Stimulated activated naive CD8-positive, alpha-beta T cell treated with anti-CD3 and anti-CD28 coated beads, Interleukin-15, amount 100 ng/mL, for 72 hours (primary cell): ENCODE measurements around the gene TNFRSF1B.
"Not testable (repeated sequence)": the region's sequence is repeated elsewhere in the genome, so short reads cannot be mapped to it uniquely, and the experiment has no call there.

ENCODE experiments used
- ATAC-seq: fragments of 150-1000 bp; cut with Tn5 transposase; 2 replicates; pipeline ENCODE4 v1.10.0; 2021; ENCODE audit warnings: mild to moderate bottlenecking, moderate library complexity
- DNase-seq, 2 donors: peaks; one replicate each; pipeline ENCODE4 v3.0.0; 2021 to 2022
- H3K27ac Mint-ChIP-seq, 2 donors: one replicate each; pipeline ENCODE4 v1.8.0; 2022; ENCODE audit warnings: mild to moderate bottlenecking in 2 of 2, mixed read lengths in 2 of 2, moderate library complexity in 2 of 2
- H3K27me3 Mint-ChIP-seq: one replicate; pipeline ENCODE4 v1.8.0; 2022; ENCODE audit warnings: mixed read lengths
- H3K4me1 Mint-ChIP-seq: one replicate; pipeline ENCODE4 v1.8.0; 2022; ENCODE audit warnings: mild to moderate bottlenecking, mixed read lengths
- H3K4me3 Mint-ChIP-seq, 2 donors: one replicate each; pipeline ENCODE4 v1.8.0; 2022; ENCODE audit warnings: mild to moderate bottlenecking in 2 of 2, mixed read lengths in 2 of 2, moderate library complexity in 1 of 2
- H3K9me3 Mint-ChIP-seq, 2 donors: one replicate each; pipeline ENCODE4 v1.8.0; 2022; ENCODE audit warnings: mixed read lengths in 2 of 2

Gene TNFRSF1B

GRCh38 chr1:12222700-12223099 is 55.9 kb downstream of the TNFRSF1B start:
- ATAC-seq, H3K27me3 Mint-ChIP-seq, H3K4me3 Mint-ChIP-seq, H3K4me1 Mint-ChIP-seq, DNase-seq, H3K27ac Mint-ChIP-seq: not testable (repeated sequence)
- peaks cover 6 to 18% of the 10 kb centered on the region in 2 donors for H3K9me3 Mint-ChIP-seq

- DNase-seq, H3K4me3 Mint-ChIP-seq, H3K27me3 Mint-ChIP-seq, H3K4me1 Mint-ChIP-seq, H3K27ac Mint-ChIP-seq, ATAC-seq: not testable (repeated sequence)
- H3K9me3 Mint-ChIP-seq, result peaks cover 6 to 18% of the 10 kb centered on the region in 2 donors
Measured at GRCh38 chr1:12224092-12224491, 57.3 kb downstream of the TNFRSF1B start.

- no peak overlapping the region for H3K27ac Mint-ChIP-seq
- ATAC-seq, result no peak
- H3K9me3 Mint-ChIP-seq, result peaks cover 0 to 9% of the 10 kb centered on the region in 2 donors
- H3K4me1 Mint-ChIP-seq, result peaks cover 22% of the 10 kb centered on the region
- no peaks in the 10 kb centered on the region for H3K27me3 Mint-ChIP-seq
- DNase-seq, result no peak
- H3K4me3 Mint-ChIP-seq, result peak overlapping the region in 1 of 2 donors; percentile 69
Measured at GRCh38 chr1:12228979-12229378, 62.2 kb downstream of the TNFRSF1B start.

- Mint-ChIP-seq H3K4me3 (peak overlapping the region; percentile 69), H3K27me3 (no peaks in the 10 kb centered on the region), H3K9me3 (peaks cover 0 to 5% of the 10 kb centered on the region in 2 donors), H3K4me1 (peaks cover 22% of the 10 kb centered on the region), H3K27ac (peak overlapping the region in 1 of 2 donors; percentile 61)
- no peak for DNase-seq
- peak; percentile 38 for ATAC-seq
Measured at GRCh38 chr1:12229386-12229834, 62.6 kb downstream of the TNFRSF1B start.

GRCh38 chr1:12229835-12230548 is 63.2 kb downstream of the TNFRSF1B start, which contains the start of gene VPS13D:
TSS of gene VPS13D (plus strand) at chr1:12230030. CDS start at chr1:12234267, 4,237 bp downstream.
- ATAC-seq (peak; percentile 97), DNase-seq (peak; percentile 85 to 86)
- Mint-ChIP-seq H3K4me1 (peaks cover 22% of the 10 kb centered on the region), H3K9me3 (no peaks in the 10 kb centered on the region), H3K4me3 (peak within 1 kb of the TSS; percentile 82 to 91), H3K27ac (peak within 1 kb of the TSS; percentile 61 to 85), H3K27me3 (no peaks in the 10 kb centered on the region)

GRCh38 chr1:12230549-12231275 is 63.9 kb downstream of the TNFRSF1B start:
- DNase-seq (no peak), ATAC-seq (peak; percentile 23)
- peaks cover 24% of the 10 kb centered on the region for H3K4me1 Mint-ChIP-seq
- no peaks in the 10 kb centered on the region for H3K9me3 Mint-ChIP-seq
- peak overlapping the region; percentile 20 to 85 for H3K27ac Mint-ChIP-seq
- H3K27me3 Mint-ChIP-seq, result no peaks in the 10 kb centered on the region
- peak overlapping the region; percentile 82 to 91 for H3K4me3 Mint-ChIP-seq

- no peaks in the 10 kb centered on the region for H3K27me3 Mint-ChIP-seq
- H3K27ac Mint-ChIP-seq, result peak overlapping the region in 1 of 2 donors; percentile 85
- no peak for ATAC-seq
- H3K4me1 Mint-ChIP-seq, result peaks cover 29% of the 10 kb centered on the region
- peak overlapping the region; percentile 82 to 91 for H3K4me3 Mint-ChIP-seq
- no peak for DNase-seq
- H3K9me3 Mint-ChIP-seq, result no peaks in the 10 kb centered on the region
Measured at GRCh38 chr1:12231276-12231595, 64.4 kb downstream of the TNFRSF1B start.

- Mint-ChIP-seq H3K4me3 (no peak overlapping the region), H3K27me3 (no peaks in the 10 kb centered on the region), H3K9me3 (no peaks in the 10 kb centered on the region), H3K27ac (no peak overlapping the region), H3K4me1 (peaks cover 29% of the 10 kb centered on the region)
- no peak for DNase-seq
- ATAC-seq, result no peak
Measured at GRCh38 chr1:12232221-12232620, 65.4 kb downstream of the TNFRSF1B start.

GRCh38 chr1:12244078-12244477 is 77.3 kb downstream of the TNFRSF1B start:
- DNase-seq (no peak), ATAC-seq (no peak)
- Mint-ChIP-seq H3K4me1 (peaks cover 7% of the 10 kb centered on the region), H3K27ac (no peak overlapping the region), H3K27me3 (no peaks in the 10 kb centered on the region), H3K9me3 (no peaks in the 10 kb centered on the region), H3K4me3 (no peak overlapping the region)

- peaks cover 7% of the 10 kb centered on the region for H3K4me1 Mint-ChIP-seq
- H3K9me3 Mint-ChIP-seq, result no peaks in the 10 kb centered on the region
- no peak overlapping the region for H3K4me3 Mint-ChIP-seq
- H3K27ac Mint-ChIP-seq, result peak overlapping the region in 1 of 2 donors; percentile 16
- H3K27me3 Mint-ChIP-seq, result no peaks in the 10 kb centered on the region
- ATAC-seq (no peak), DNase-seq (no peak)
Measured at GRCh38 chr1:12244585-12244984, 77.8 kb downstream of the TNFRSF1B start.

- Mint-ChIP-seq H3K27ac (no peak overlapping the region), H3K9me3 (no peaks in the 10 kb centered on the region), H3K4me3 (no peak overlapping the region), H3K27me3 (no peaks in the 10 kb centered on the region), H3K4me1 (peaks cover 2% of the 10 kb centered on the region)
- ATAC-seq, result no peak
- no peak for DNase-seq
Measured at GRCh38 chr1:12245116-12245515, 78.3 kb downstream of the TNFRSF1B start.

GRCh38 chr1:12245733-12246132 is 78.9 kb downstream of the TNFRSF1B start:
- Mint-ChIP-seq H3K27ac (no peak overlapping the region), H3K4me1 (no peaks in the 10 kb centered on the region), H3K4me3 (no peak overlapping the region), H3K9me3 (no peaks in the 10 kb centered on the region), H3K27me3 (no peaks in the 10 kb centered on the region)
- no peak for ATAC-seq
- no peak for DNase-seq

- no peak overlapping the region for H3K27ac Mint-ChIP-seq
- H3K9me3 Mint-ChIP-seq, result no peaks in the 10 kb centered on the region
- no peak overlapping the region for H3K4me3 Mint-ChIP-seq
- ATAC-seq, result no peak
- no peaks in the 10 kb centered on the region for H3K27me3 Mint-ChIP-seq
- H3K4me1 Mint-ChIP-seq, result no peaks in the 10 kb centered on the region
- DNase-seq, result no peak
Measured at GRCh38 chr1:12246584-12246983, 79.8 kb downstream of the TNFRSF1B start.

GRCh38 chr1:12249181-12249580 is 82.4 kb downstream of the TNFRSF1B start:
- Mint-ChIP-seq H3K27ac (no peak overlapping the region), H3K4me1 (no peaks in the 10 kb centered on the region), H3K4me3 (no peak overlapping the region), H3K9me3 (no peaks in the 10 kb centered on the region), H3K27me3 (no peaks in the 10 kb centered on the region)
- DNase-seq (no peak), ATAC-seq (no peak)

GRCh38 chr1:12249748-12250147 is 83.0 kb downstream of the TNFRSF1B start:
- Mint-ChIP-seq H3K27me3 (no peaks in the 10 kb centered on the region), H3K9me3 (no peaks in the 10 kb centered on the region), H3K27ac (peak overlapping the region in 1 of 2 donors; percentile 83), H3K4me3 (no peak overlapping the region), H3K4me1 (no peaks in the 10 kb centered on the region)
- DNase-seq, result no peak
- ATAC-seq, result no peak

- Mint-ChIP-seq H3K4me3 (no peak overlapping the region), H3K9me3 (no peaks in the 10 kb centered on the region), H3K27ac (no peak overlapping the region), H3K4me1 (no peaks in the 10 kb centered on the region), H3K27me3 (no peaks in the 10 kb centered on the region)
- no peak for DNase-seq
- ATAC-seq, result no peak
Measured at GRCh38 chr1:12251442-12251841, 84.7 kb downstream of the TNFRSF1B start.
